VCaP (cell line): ENCODE data around the gene CALHM2.

Experiments
- H3K27ac ChIP-seq: fragments of 450-650 bp; 2 replicates; pipeline ENCODE4 v1.5.1; 2017
- TF ChIP-seq, protein P1 (sequence below): fragments of 450-650 bp; conservative IDR thresholded peaks from 2 replicates; pipeline ENCODE4 v1.5.1; 2017; ENCODE audit warnings: mild to moderate bottlenecking, moderate library complexity

CALHM2 gene

DNA sequence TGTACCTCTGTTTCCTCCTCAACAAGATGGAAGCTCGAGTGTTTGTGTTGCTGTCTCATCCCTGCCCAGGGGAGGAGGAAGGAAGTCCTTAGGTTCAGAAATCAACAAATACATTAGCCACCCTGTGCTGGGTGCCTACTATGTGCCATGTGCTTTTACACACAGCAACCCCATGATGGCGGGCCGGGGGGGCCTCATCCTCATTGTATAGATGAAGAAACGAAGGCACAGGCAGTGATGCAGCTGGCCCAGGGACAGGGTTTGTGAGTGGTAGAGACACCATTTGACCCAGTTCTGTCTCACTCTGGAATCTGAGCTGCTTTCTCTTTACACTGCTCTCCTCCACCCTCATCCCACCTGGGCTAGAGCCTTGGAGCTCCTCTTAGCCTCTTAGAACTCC is 1.9 kb upstream of the CALHM2 start:
- TF ChIP-seq, protein P1, sequence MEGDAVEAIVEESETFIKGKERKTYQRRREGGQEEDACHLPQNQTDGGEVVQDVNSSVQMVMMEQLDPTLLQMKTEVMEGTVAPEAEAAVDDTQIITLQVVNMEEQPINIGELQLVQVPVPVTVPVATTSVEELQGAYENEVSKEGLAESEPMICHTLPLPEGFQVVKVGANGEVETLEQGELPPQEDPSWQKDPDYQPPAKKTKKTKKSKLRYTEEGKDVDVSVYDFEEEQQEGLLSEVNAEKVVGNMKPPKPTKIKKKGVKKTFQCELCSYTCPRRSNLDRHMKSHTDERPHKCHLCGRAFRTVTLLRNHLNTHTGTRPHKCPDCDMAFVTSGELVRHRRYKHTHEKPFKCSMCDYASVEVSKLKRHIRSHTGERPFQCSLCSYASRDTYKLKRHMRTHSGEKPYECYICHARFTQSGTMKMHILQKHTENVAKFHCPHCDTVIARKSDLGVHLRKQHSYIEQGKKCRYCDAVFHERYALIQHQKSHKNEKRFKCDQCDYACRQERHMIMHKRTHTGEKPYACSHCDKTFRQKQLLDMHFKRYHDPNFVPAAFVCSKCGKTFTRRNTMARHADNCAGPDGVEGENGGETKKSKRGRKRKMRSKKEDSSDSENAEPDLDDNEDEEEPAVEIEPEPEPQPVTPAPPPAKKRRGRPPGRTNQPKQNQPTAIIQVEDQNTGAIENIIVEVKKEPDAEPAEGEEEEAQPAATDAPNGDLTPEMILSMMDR = no peak
- no peak overlapping the region for H3K27ac ChIP-seq

DNA sequence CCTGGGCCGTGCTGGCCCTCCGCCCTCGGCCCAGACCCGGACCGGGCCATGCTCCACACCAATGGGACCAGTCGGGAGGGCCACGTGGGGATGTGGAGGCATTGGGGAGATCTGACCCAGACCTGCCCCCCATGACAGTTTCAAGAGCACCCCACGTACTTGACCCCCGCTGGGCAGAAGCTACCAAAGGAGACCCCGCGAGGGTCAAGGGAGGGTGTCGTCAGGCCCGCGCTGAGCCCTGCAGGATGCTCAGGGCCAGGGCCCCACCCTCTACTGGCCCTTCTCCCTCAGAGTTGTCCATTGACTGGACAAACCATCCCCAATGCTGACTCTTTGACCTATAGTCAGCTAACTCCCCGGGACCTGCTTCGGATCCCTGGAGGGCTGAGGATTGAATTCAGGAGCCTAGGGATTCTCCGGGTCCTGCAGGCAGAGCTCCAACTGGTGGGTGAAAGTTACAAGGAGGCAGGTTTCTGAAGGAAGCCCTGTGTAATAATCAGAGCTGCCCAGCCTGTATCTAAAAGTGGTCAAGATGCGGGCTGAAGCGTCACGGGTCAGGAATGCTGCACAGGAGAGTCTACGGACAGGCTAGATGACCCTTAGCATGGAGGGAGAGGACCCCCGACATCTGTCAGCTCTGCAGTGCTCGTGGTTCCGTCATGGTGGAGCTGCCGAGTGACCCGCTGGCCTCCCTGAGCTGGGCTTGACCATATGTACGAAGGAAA is 498 bp upstream of the CALHM2 start:
- TF ChIP-seq, protein P1 = no peak
- H3K27ac ChIP-seq = peak overlapping the region; percentile 66

DNA sequence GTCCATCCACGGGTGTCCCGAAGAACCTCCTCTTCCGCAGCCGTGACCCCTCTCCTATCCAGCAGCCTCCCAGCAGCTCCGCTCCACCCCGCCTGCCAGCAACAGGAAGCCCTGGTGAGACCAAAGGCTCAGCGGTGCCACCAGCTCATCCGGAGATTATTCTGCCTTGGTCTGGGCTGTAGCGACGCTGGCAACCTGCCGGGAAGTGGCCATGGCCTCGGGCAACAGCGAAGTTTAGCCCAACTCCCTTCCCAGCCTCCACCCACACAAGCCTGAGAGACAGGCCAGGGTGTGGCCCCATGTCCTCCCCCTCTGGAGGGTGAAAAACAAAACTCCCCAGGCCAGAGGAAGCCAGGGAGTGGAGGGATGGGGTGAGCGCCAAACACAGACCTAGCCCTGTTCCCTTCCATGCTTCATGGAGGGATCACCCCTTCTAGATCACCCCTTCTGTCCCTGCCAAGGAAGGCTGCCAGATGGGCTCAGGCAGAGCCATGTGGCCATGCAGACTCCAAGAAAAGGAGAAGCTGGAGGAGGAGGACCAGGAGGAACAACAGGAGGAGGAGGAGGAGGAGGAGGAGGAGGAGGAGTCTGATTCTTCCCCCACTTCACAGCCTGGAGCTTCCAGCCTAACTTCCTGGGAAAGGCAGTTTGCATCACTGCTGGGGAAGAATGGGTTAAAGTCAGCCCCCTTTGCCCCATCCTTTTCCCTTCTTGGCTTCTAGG is 918 bp downstream of the CALHM2 start:
- TF ChIP-seq, protein P1 = no peak
- peak overlapping the region; percentile 66 for H3K27ac ChIP-seq

DNA sequence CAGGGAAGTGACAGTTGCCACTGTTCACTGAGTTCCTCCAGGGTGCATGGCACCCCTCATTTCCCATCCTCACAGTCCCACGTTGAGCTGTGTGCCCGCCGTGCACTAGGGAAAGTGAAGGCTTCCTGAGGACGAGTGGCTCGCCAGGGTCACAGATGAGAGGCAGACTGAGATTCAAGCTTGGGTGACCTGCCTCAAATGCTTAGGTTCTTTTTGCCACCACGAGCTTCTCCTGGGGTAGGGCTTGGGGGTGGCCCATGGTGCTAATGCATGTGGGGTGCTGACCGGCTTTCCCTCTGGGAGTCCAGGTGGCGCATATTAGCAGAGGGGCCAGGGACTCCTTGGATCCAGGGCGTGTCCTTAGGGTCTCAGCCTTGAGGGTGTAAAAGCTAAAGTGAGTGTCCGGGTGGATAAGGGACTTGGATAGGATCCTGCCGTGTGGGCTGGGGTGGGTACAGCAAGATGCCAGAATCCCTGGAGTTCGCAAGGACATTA is 1.9 kb downstream of the CALHM2 start:
- TF ChIP-seq, protein P1 = no peak
- peak overlapping the region; percentile 18; the same call in 1 of the 2 replicates for H3K27ac ChIP-seq

DNA sequence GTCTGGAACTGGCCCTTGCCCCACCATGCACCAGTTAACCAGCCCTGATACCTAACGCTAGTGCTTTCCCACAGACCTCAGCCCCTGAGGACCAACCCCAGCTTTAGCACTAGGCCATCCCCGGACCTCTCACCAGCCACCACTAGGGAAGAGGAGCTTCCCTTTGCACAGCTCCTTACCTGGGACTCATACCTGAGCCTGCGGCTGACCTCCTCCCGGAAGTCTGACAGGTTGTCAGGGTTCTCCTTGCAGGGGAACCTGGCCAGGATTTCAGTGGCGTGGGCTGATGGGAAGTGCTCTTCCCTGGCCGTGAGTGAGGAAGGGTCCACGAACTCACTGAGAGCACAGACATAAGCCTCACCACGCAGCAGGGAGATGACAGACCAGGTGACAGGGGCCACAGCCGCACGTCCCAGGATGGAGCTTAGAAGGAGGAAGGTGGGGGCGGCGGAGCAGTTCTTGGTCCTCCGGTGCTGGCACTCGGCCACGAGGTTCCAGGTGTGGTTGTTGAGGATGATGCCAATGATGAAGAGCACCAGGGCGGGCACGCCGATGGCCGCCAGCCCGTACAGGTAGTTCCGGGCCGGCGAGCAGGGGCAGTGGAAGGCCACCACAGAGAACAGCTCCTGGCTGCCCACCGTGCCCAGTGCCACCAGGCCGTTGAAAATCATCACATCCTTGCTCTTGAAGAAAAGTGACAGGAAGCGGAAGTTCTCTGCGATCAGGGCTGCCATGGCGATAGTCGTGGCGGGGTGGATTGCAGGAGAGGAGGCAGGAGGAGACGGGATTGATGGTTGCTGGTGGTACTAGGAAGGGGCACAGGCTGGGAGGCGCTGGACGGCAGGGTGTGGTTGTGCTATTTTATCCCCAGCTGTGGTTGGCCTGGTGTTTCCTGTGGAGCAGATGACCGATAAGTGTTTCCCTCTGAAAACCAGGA is 2.7 kb downstream of the CALHM2 start:
- H3K27ac ChIP-seq = no peak overlapping the region
- TF ChIP-seq, protein P1 = no peak

DNA sequence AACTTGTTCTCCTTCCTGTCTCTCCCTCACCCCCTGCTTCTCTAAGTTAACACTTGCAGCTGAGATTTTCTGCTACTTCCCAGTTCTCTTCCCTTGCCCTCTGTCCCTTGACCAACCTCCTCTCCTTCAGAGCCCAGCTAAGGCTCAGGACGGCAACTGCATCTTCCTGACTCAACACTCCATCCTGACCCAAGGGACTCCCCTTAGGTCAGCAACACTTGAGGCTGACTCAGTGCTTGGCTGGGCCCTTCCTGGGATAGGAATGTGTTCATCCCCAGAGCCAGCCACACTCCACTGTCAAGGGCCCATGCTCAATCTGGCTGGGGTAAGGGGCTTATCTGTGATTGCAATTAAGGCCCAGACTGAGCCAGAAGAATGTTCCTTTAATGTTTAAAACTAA is 3.4 kb downstream of the CALHM2 start:
- no peak overlapping the region for H3K27ac ChIP-seq
- TF ChIP-seq, protein P1 = no peak
